ENCODE results near the gene TOPAZ1. TPM values are rescaled to one million over a fixed set of nuclear protein-coding genes. Genes with fewer than 3 reads are reported as not detected.

The TOPAZ1 gene
- not detected for total RNA-seq
- long read RNA-seq, result 0 reads

DNA sequence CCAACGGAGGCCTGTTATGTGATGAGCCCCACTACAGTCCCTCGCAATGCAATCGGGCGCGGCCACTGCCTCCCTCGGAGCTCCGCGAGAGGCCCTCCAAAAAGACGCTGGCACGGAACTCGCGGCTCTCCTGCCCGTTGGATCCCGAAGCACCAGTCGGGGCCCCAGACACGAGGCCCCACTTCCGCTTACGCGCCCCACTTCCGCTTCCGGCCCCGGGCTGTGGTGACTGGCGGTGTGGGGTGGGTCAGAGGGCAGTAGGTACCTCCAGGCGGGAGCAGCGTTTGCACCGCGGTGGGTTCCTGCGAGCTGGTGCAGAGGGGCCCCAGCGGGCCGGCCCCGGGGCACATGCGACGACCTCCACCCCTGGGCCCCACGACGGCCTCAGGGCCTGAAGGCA lies at the start of gene TOPAZ1:
TOPAZ1 (plus strand) TSS at position 181 of the 400 bp plus-strand sequence; CDS start at position 349, 168 bp downstream.
- DNase-seq (ENCODE audit: low spot score), result no peak

DNA sequence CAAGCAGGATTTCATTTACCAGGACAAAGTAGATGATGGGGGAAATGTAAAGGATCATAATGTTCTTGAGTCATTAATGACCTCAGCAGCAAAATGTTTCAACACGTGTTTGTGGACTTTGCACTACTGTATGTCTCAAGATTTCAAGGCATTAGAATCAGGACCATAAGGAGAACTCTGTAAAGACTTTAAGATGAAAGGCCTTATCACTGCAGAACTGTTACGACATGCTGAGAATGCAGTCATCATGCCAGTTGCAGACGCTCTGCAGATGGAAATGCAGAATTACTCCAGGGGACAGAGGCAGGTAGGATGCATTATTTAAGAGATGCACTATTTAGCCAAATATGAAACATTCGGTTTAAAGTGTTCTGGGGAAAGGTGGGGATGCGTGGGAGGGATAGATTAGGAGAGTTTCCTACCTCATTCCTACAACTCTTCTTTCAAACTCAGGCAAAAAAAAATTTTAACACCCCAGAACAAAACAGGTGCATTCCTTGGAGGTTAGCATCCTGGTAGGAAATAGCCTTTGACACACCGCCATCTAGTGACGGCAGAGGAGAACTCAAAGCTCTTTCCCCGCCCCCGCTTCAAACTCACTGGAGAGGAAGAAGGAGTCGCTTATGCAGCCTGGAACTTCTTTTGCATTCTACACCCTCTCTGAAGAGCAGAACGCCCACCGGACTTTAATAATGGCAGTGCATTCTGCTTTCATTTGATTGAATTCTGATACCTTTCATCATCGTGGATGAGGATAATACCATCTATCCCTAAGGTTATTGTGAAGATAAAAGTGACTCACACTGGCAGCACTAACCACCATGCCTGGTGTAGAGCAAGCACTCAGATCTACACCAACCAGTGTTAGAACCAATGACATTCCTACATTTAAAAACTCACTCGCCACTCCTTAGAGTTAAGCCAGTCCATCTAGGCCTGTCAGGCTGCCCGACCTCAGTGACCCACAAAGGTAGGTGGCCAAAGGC lies 43.1 kb upstream of the TOPAZ1 start:
- DNase-seq (ENCODE audit: low spot score), result no peak

DNA sequence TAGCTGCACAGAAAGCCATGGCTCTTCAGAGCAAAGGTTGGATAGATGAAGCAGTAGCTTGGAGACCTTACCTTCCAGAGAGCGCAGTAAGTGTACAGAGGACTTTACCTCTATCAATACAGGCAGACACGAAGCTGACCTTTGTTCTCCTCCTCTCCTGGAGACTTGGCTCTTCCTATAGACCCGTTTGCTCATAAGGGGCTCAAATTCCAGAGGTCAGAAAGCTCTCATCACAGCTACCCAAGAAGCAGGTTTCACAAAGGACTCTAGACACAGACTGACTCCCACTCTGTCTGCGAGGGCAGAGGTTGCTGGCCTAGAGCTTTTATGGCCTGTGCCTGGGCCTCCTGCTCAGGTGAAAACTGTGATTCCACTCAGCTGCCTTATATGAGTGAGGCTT lies 35.4 kb upstream of the TOPAZ1 start:
- no peak for DNase-seq (ENCODE audit: low spot score)

DNA sequence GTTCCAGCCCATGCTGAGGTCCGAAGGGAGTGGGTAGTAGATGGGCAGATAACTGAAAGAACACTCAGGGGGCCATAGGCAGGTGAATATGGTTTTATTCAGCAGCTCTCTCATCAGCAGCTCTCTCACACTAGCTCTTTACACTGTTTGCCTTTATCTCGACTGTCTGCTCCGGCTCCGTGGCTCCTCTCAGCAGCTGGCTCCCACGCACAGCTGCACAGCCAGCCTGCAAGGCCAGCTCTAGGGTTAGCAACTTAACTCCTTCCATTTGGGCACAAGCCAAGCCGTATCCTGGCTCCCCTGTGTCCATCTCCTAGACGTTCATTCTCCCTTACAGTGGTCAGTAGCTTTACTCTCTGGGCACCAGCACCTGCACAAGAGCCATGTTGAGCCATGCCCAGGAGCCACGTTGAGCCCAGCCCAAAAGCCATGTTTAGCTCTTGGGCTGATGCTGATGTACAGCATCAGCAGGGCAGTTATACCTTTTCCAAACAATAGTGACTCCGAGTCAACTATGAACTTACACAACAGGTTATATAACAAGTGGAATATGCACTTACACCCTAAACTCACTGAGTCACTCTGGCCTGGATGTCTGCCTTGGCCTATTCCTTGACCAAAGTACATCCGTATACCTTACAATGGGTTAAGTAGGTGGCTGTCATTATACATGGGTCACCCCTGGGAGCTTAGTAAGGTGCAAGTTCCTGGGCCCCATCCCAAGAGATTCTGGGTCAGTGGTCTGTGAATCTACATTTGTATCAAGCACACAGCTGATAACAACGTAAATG lies 34.6 kb upstream of the TOPAZ1 start:
- no peak for DNase-seq (ENCODE audit: low spot score)

DNA sequence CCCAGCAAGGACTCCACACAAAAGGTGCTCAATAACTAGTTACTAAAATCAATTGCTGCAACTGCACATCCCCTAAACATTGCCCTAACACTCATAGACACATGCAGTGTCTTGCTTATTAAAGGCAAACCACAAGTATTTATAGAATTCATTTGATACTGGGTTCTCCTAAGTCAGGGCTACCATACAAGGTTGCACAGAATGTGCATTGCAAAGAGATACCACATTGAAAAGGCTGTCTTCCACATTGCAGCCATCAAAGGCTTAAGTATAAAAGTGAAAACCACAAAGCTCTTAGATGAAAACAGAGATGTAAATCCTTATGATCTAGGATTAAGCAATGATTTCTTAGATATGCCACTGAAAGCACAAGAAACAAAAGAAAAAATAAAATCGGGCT lies 33.6 kb upstream of the TOPAZ1 start:
- DNase-seq (ENCODE audit: low spot score), result no peak

DNA sequence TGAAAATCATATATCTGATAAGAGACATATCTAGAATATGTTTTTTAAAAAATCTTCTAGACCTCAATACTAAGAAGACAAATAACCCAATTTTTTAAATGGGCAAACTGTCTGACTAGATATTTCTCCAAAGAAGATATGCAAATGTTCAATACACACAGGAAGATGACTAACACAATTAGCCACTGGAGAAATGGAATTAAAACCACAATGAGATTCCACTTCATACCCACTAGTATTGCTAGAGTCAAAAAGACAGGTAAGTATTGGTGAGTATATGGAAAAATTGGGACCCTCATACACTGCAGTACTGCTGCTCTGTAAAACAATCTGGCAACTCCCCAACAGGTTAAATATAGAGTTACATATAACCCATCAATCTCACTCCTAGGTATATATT lies 33.1 kb upstream of the TOPAZ1 start:
- DNase-seq (ENCODE audit: low spot score), result no peak

DNA sequence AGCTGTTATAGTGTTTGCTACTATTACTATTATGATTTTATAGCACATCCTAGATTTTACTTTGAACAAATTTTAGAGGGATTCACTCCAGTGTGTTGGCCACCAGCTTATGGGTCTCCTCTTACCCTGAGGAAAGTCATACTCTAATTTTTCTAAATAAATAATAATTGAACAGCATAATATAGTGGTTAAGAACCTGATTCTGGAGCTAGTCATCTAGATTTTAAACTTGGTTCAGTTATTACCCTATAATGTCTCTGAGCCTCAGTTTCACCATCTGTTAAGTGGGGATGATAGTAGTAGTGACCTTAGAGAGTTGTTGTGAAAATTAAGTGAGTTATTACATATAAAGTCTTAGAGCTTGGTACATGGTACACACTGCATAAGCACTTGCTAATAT lies 30.7 kb upstream of the TOPAZ1 start:
- no peak for DNase-seq (ENCODE audit: low spot score)

DNA sequence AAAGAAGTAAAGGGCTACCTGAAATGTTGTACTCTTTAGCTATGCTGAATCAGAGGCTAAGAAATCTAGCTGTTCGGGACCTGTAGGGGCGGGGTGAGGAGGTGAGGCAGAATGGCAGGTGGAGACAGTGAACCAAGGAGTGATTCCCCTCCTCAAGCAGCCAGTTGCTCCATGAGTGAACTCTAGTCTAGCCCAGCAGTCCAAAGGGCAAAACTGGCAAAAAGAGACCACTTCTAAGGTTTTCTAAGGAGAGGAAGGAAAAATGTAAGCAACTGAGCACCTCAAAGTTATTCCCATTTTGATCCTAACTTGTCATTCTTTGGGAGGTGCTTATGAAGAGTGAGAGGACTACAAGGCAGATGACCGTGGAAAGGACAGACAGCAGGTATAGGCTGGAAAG lies 19.3 kb upstream of the TOPAZ1 start:
- no peak for DNase-seq (ENCODE audit: low spot score)

DNA sequence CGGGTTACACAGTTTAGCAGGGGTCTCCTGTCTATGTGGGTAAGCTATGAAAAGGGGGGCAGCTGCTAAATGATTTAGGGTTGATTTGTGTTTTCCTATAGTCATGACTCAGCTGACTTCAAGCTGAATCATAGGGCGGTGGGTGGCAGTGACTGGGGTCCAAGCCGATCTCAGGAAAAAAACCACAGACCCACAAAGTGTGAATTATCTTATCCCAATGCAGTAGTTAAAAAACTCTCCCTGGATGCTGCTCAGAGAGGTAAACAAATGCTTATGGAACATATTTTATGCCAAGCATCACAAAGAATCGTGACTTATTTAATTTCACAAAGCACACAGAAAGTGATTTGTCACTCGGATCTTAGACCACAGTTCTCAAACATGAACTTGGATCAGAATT lies 18.4 kb upstream of the TOPAZ1 start:
- DNase-seq (ENCODE audit: low spot score), result no peak

DNA sequence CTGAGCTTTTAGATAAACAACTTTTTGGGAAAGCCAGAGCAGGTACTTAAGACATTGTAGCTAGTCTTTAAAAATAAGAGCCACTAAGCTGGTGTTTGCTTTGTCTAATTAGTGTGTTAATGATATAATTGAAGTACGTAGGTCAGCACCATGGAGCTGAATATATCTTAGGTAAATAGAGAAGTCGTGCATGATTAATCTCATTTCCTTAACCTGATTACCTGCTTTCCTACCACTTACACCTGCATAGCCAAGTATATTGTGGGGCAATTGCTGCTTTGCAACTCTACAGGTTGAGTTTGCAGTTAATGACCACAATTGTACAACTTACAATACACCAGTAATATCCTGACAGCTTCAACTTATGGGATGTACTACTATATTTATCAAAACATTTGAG lies 17.6 kb upstream of the TOPAZ1 start:
- no peak for DNase-seq (ENCODE audit: low spot score)

DNA sequence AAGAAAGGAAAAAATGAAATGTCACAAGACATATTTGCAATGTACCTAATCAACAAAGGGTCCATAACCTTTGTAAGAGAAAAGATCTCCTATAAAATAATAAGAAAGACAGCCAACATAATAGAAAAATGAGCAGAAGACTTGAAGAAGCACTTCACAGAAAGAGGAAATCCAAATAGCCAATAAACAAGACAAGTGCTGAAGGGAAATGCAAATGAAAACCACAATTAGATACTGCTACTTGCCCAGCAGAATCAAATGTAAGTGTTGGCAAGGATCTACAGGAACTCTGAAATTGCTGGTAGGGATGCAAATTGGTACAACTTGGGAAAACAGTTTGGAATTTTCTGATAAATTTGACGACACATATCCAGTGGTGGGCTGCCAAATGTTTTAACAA lies 15.1 kb upstream of the TOPAZ1 start:
- no peak for DNase-seq (ENCODE audit: low spot score)

DNA sequence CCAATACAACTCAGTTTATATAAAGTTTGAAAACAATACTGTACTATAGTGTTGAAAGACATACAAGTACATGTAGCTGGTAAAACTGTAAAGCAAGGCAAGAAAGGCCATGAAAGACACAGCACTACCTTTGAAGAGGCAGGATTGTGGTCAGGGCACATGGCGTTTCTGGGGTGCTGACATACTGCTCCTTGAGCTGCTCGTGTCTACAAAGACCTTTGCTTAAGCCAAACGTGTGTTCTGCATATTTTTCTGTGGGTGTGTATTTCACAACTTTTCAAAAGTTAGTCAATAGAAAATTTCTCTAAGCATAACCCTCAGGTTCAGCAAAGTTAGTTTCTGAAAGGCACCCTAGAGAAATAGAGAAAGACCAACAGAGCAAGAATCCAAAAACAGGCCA lies 14.1 kb upstream of the TOPAZ1 start:
- DNase-seq (ENCODE audit: low spot score), result no peak

DNA sequence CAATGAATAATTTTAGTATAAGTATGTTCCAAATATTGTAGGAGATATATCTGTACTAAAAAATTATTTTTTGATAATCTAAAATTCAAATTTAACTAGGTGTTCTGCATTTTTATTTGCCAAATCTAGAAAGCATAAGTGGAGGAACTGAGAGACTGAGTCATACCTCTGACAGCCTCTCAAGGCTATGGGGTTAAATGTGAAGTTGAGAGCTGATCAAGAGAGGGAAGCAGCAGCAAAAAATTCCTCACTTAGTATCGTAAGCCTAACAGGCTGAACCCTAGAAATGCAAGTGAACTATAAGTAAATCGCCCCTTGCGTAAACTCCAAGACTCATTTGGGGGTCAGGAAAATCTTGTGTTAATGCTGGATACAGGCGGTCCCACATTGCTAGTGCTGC lies 12.8 kb upstream of the TOPAZ1 start:
- no peak for DNase-seq (ENCODE audit: low spot score)

DNA sequence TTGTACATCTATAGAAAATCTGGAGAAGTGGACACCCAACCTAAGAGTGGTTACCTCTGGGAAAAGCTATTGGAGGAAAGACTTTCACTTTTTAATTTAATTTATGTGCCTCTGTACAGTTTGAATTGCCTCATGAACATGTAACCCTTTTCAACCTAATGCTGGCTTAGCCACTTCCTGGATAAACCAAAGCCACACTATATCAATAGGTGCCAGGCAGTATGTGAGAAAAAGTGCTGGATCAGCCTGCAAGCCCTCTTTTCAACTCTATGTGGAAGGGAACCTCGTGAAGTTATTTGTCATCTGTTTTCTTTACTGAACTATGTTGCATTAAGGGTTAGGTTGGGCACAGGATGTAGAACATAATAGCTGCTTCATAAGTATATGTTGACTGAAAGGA lies 9.3 kb upstream of the TOPAZ1 start:
- DNase-seq (ENCODE audit: low spot score), result no peak

DNA sequence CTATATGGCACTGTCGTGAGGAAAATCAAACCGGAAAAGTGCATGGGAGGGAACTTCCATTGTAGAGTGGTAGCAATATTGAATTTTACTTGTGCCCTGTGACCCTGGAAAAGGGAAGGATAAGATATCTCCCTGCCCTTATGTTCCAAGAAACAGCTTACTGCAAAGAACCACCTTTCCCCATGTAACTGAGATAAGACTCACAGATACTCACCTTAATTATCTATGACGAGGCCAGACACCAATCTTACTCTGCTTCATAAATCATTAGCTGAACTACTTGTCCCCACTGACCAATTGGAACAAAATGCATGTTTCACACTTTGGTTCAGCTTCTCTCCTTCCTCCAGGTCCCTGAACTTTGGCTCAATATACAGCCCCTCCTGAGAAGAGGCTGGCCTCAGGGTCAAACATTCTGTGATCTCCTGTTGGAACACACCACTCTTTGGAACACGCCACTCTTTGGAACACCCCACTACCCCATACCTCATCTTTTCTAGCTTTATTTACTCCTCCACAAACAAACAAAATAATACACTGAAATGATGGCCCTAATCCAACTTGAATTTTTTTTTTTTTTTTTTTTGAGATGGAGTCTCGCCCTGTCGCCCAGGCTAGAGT lies 6.9 kb upstream of the TOPAZ1 start:
- DNase-seq (ENCODE audit: low spot score), result no peak

DNA sequence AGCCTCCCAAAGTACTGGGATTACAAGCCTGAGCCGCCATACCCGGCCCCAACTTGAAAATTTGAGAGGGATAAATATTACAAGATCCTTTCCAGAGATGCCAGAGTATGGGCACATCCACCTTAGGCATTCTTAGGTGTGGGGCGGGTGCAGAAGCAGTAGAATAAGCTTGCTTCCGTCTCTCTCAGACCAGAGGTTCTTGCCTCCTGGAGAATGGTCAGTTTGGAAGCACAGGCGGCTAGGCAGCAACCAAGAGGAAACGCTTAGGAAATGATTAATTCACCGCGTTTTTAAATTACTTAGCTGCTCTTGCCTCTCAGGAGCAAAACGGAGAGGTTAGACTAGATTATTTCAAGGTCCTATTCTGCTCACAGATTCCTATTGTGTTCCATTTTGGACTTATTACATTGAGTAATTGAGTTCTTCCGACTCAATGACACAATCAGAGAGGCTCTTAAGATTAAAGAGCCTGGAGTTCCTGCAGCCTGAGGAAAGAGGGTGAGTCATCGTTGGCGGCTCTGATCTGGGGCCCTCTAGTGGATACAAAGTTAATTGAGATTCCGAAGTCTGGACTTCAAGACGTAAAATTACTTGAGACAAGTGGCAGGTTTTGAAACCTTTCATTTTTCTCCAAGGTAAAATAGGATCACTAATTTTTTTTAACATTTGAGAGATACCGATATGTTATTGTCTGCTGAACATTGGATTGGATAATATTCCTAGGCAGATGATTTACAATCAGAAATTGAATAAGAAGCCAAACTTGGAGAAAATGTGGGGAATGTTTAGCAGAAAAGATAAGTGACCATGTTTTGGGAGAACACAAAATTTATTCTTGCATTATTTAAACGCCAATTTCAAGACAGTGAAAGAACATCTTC lies 5.8 kb upstream of the TOPAZ1 start:
- DNase-seq (ENCODE audit: low spot score), result no peak

DNA sequence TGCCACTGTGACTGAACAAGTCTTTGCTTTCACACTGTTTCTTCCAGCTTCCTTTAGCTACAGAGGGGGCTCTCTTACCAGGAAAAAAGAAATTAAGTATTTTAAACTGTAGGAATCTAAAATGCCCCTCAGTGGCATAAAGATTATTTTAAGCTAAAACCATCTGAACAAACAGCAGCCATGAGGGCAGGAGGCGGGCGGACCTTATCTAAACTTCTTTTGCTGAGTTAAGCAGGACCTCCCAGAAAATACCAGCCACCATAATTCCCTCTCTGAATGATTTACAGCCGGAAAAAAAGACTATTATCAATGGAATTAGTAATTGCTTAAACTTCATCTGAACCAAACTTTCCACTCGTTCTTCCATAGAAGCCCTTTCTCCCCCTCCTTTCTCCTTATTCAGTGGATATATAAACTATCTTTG lies 5.2 kb upstream of the TOPAZ1 start:
- no peak for DNase-seq (ENCODE audit: low spot score)

DNA sequence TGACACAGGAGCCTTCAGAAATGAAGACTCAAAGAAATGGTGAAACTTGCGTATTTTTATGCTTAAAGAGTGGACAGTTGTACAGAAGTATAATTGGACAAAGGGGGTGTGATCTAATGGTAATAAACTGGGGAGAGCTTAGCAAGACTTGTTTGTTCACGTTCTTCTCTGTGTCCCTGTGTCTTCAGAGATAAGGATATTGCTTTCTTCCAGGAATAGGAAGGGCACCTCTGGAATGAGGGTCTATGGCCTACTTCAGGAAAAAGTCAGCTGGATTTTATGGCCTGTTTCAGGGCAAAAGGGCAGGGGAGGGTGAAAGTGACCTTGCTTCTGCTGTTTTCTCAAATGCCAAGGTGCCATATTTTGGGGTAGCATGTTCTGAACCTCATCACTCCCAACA lies 4.5 kb upstream of the TOPAZ1 start:
- DNase-seq (ENCODE audit: low spot score), result no peak

DNA sequence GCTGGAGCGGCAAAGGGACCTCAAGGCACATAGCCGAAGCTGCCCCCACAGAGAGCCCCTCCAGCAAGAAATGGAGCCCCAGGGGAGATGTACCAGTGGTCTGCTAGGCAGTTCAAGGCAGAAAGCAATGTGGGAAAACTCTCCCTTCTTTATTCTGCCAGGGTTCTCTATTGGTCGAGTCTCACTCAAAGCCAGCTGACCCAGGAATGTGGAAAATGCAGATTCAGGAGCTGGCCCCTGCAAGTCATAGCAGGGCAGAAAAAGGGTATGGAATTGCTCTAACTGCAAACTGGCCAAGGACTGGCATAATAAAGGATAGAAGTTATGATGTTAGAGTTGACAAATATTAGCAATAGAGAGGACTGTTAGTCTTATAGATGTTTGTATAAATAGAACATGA lies 4.0 kb upstream of the TOPAZ1 start:
- DNase-seq (ENCODE audit: low spot score), result no peak

DNA sequence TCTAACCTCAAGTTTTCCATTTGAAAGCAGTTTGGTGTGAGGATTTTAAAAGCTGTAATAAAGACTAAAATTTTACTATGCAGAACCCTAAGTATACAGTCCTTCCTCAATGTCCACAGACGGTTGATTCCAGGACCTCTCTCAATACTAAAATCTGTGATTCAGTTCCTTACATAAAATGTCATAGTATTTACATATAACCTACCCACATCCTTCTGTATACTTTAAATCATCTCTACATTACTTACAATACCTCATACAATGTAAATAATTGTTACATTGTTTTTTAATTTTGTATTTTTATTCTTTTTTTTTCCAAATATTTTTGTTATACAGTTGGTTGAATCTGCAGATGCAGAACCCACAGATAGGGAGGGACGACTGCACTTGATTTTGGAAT lies 2.8 kb upstream of the TOPAZ1 start:
- DNase-seq (ENCODE audit: low spot score), result no peak

DNA sequence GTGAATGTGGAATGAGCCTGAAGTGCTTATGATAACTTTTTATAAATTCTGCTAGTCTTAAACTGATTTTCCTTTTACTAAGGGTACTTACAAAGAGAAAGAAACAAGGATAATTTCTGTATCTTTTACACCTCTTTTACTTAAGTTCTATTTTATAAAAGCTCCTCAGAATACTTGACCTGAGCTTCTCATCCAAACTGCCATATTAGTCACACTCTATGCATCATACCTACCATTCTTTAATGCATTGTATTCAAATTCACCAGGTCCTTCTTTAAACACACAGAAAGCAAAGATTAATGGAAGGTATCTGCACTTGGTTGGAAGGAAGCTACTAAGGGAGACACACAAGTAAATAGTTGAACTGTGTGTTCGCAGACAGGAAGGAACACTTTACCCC lies 1.6 kb upstream of the TOPAZ1 start:
- DNase-seq (ENCODE audit: low spot score), result no peak
